ENCODE data around the gene PLA1A.

PLA1A gene

GRCh38 chr3:119586733-119587172 is 10.9 kb upstream of the PLA1A start (continued):
- no peak for TF ChIP-seq ZNF501 (tag by site-specific recombination; IDR thresholded peaks at IDR 0.05)

- Histone ChIP-seq H3K27ac (ENCODE audit: extremely low read depth, low read depth, low read length) (no peak overlapping the region), H3K4me1 (ENCODE audit: control insufficient read depth, insufficient read depth, low read length) (no peaks in the 10 kb centered on the region), H3K36me3 (ENCODE audit: control insufficient read depth in 2 of 2, insufficient read depth in 1 of 2, low read length in 2 of 2) (no peaks in the 10 kb centered on the region), H3K9me3 (ENCODE audit: control insufficient read depth, insufficient read depth, low read depth, low read length) (no peaks in the 10 kb centered on the region), H3K4me3 (ENCODE audit: low read depth, low read length) (no peak overlapping the region)
- TF ChIP-seq ZNF311 (tag by site-specific recombination; IDR thresholded peaks at IDR 0.05; ENCODE audit: borderline replicate concordance): no peak
- TF ChIP-seq ZNF148 (tag by site-specific recombination; IDR thresholded peaks at IDR 0.05; ENCODE audit: borderline replicate concordance): no peak
- no peak for TF ChIP-seq ZBTB8A (tag by site-specific recombination; IDR thresholded peaks at IDR 0.05)
- TF ChIP-seq ZNF76 (tag by site-specific recombination; IDR thresholded peaks at IDR 0.05; ENCODE audit: borderline replicate concordance, low read depth): no peak
- no peak for TF ChIP-seq PRDM1 (tag by site-specific recombination; IDR thresholded peaks at IDR 0.05)
- no peak for TF ChIP-seq ZNF174 (tag by site-specific recombination; IDR thresholded peaks at IDR 0.05)
- ChIA-PET POLR2A (interaction anchor here (1.1 kb wide), 1 partner anchor 90 kb away, joined by 3 read pairs; the partner anchor contains the start of gene TIMMDC1), CTCF (no interaction called here)
These were observed 9.6 kb upstream of the PLA1A start for GRCh38 chr3:119588112-119588511.

- ChIA-PET POLR2A (interaction anchor here (1.1 kb wide), 1 partner anchor 91 kb away, joined by 3 read pairs; the partner anchor contains the start of gene TIMMDC1), CTCF (no interaction called here)
- Histone ChIP-seq H3K9me3 (ENCODE audit: control insufficient read depth, insufficient read depth, low read depth, low read length) (no peaks in the 10 kb centered on the region), H3K36me3 (ENCODE audit: control insufficient read depth in 2 of 2, insufficient read depth in 1 of 2, low read length in 2 of 2) (no peaks in the 10 kb centered on the region), H3K4me1 (ENCODE audit: control insufficient read depth, insufficient read depth, low read length) (no peaks in the 10 kb centered on the region), H3K27ac (ENCODE audit: extremely low read depth, low read depth, low read length) (no peak overlapping the region), H3K4me3 (ENCODE audit: low read depth, low read length) (no peak overlapping the region)
- TF ChIP-seq MZF1 (tag by site-specific recombination; IDR thresholded peaks at IDR 0.05; ENCODE audit: borderline replicate concordance) (no peak), GFI1B (tag by site-specific recombination; IDR thresholded peaks at IDR 0.05) (no peak)
These were observed 8.4 kb upstream of the PLA1A start for GRCh38 chr3:119589102-119589773.

- Histone ChIP-seq H3K36me3 (ENCODE audit: control insufficient read depth in 2 of 2, insufficient read depth in 1 of 2, low read length in 2 of 2) (no peaks in the 10 kb centered on the region), H3K9me3 (ENCODE audit: control insufficient read depth, insufficient read depth, low read depth, low read length) (no peaks in the 10 kb centered on the region), H3K4me3 (ENCODE audit: low read depth, low read length) (no peak overlapping the region), H3K27ac (ENCODE audit: extremely low read depth, low read depth, low read length) (no peak overlapping the region), H3K4me1 (ENCODE audit: control insufficient read depth, insufficient read depth, low read length) (no peaks in the 10 kb centered on the region)
- CTCF ChIA-PET: interaction anchor here (0.6 to 1.2 kb wide), 2 partner anchors 11 kb away, joined by 3 read pairs; no protein-coding TSS in a partner anchor
- no peak for TF ChIP-seq GLI2 (tag by site-specific recombination; IDR thresholded peaks at IDR 0.05; ENCODE audit: borderline replicate concordance, low read depth)
- no peak for TF ChIP-seq ZNF654 (tag by site-specific recombination; IDR thresholded peaks at IDR 0.05; ENCODE audit: low read depth)
- TF ChIP-seq ZNF488 (tag by site-specific recombination; IDR thresholded peaks at IDR 0.05): no peak
- TF ChIP-seq ZNF133 (tag by site-specific recombination; IDR thresholded peaks at IDR 0.05): no peak
- no peak for TF ChIP-seq ZNF404 (tag by site-specific recombination; IDR thresholded peaks at IDR 0.05)
- TF ChIP-seq ZNF280C (tag by site-specific recombination; IDR thresholded peaks at IDR 0.05): no peak
- POLR2A ChIA-PET: no interaction called here
These were observed 7.0 kb upstream of the PLA1A start for GRCh38 chr3:119590706-119591105.
